Measurements from ENCODE around the gene TRPM2. TPM values are rescaled to one million over a fixed set of nuclear protein-coding genes. Genes with fewer than 3 reads are reported as not detected.

TRPM2 gene
- total RNA-seq, 1 donor from 2014 or later = 2.8 TPM

GRCh38 chr21:44331209-44331608 is 22.2 kb upstream of the TRPM2 start:
- peaks cover 15% of the 10 kb centered on the region for H3K27me3 ChIP-seq (ENCODE audit: control insufficient read depth, insufficient read depth, low read length)
- H3K36me3 ChIP-seq (ENCODE audit: control insufficient read depth, insufficient read depth, low read length) = no peaks in the 10 kb centered on the region
- TF ChIP-seq CTCF (IDR thresholded peaks at IDR 0.05; ENCODE audit: insufficient read depth, low read length, poor library complexity, severe bottlenecking) = no peak
- DNase-seq (ENCODE audit: low read depth) = no peak
- H3K4me3 ChIP-seq (ENCODE audit: low read depth, low read length) = no peak overlapping the region

- H3K27me3 ChIP-seq (ENCODE audit: control insufficient read depth, insufficient read depth, low read length) = peaks cover 15% of the 10 kb centered on the region
- no peak overlapping the region for H3K4me3 ChIP-seq (ENCODE audit: low read depth, low read length)
- no peak for DNase-seq (ENCODE audit: low read depth)
- TF ChIP-seq CTCF (IDR thresholded peaks at IDR 0.05; ENCODE audit: insufficient read depth, low read length, poor library complexity, severe bottlenecking) = no peak
- H3K36me3 ChIP-seq (ENCODE audit: control insufficient read depth, insufficient read depth, low read length) = no peaks in the 10 kb centered on the region
Measured at GRCh38 chr21:44331650-44332307, 21.6 kb upstream of the TRPM2 start.

- no peak overlapping the region for H3K4me3 ChIP-seq (ENCODE audit: low read depth, low read length)
- TF ChIP-seq CTCF (IDR thresholded peaks at IDR 0.05; ENCODE audit: insufficient read depth, low read length, poor library complexity, severe bottlenecking) = no peak
- H3K27me3 ChIP-seq (ENCODE audit: control insufficient read depth, insufficient read depth, low read length) = peaks cover 15% of the 10 kb centered on the region
- DNase-seq (ENCODE audit: low read depth) = no peak
- H3K36me3 ChIP-seq (ENCODE audit: control insufficient read depth, insufficient read depth, low read length) = no peaks in the 10 kb centered on the region
Measured at GRCh38 chr21:44332383-44332782, 21.0 kb upstream of the TRPM2 start.

GRCh38 chr21:44332965-44333364 is 20.5 kb upstream of the TRPM2 start:
- no peak overlapping the region for H3K4me3 ChIP-seq (ENCODE audit: low read depth, low read length)
- H3K27me3 ChIP-seq (ENCODE audit: control insufficient read depth, insufficient read depth, low read length) = peaks cover 15% of the 10 kb centered on the region
- DNase-seq (ENCODE audit: low read depth) = no peak
- TF ChIP-seq CTCF (IDR thresholded peaks at IDR 0.05; ENCODE audit: insufficient read depth, low read length, poor library complexity, severe bottlenecking) = no peak
- H3K36me3 ChIP-seq (ENCODE audit: control insufficient read depth, insufficient read depth, low read length) = no peaks in the 10 kb centered on the region

- Histone ChIP-seq H3K36me3 (ENCODE audit: control insufficient read depth, insufficient read depth, low read length) (no peaks in the 10 kb centered on the region), H3K27me3 (ENCODE audit: control insufficient read depth, insufficient read depth, low read length) (peaks cover 15% of the 10 kb centered on the region), H3K4me3 (ENCODE audit: low read depth, low read length) (no peak overlapping the region)
- DNase-seq (ENCODE audit: low read depth) = no peak
- no peak for TF ChIP-seq CTCF (IDR thresholded peaks at IDR 0.05; ENCODE audit: insufficient read depth, low read length, poor library complexity, severe bottlenecking)
Measured at GRCh38 chr21:44333509-44334328, 19.7 kb upstream of the TRPM2 start.

All from kidney epithelial cell (primary cell).